ENCODE measurements around the gene TMEM47.

Gene TMEM47

DNA sequence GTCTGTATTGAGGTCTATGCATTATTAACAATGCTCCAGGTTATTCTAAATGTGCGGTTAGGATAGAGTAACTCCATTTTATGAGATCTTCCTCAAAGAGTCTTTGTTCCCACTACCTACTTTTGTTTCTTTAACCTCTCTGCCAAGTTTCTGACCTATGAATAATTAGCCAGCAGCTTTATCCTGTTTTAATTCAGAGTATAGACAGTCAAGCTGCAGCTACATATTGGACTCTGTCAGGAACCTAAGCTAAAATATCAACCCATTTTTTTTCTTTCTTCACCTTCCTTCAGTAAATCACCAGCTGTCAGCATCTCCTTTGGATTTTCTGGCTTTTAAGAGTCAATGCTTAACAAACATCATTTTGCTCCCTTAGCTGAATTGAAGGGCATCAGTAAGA lies 72.3 kb downstream of the TMEM47 start:
- no peak for DNase-seq

DNA sequence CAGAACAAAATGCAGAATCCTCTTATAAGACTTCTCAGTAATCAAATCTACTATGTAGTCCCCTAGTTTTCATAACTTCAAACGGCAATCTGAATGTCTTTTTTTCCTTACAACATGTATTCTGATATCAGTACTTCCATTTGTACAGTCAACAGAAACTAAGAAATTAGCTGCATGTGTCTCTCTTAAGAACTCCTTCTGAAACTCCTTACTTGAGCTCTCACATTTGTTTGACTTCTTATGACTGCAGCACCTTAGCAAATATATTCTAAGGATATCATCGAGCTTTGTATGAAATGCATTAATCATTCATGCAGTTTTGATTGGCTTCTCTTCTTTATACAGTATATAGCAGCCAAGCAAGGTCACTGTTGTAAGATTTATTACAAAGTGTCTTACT lies 77.0 kb downstream of the TMEM47 start:
- DNase-seq = no peak

DNA sequence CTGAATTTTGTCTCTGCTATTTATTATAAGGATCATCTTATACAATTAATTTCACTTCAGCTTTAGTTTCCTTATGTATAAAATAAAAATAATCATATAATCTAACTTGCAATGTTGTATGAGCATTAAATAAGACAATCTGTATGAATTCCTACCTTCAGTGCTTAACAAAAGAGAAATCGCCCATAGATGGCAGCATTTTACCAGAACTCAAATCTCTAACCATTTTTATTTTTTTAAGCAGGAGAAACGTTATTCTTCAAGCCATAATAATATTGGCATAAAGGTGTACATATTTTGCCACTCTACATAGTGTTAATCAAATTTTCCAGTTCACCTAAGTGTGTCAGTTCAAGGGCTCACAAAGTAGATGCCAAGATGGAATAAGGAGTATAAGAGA lies 78.8 kb downstream of the TMEM47 start:
- DNase-seq = no peak
